ENCODE results near the gene IRF2BPL. TPM values are rescaled to one million over a fixed set of nuclear protein-coding genes. Genes with fewer than 3 reads are reported as not detected.

IRF2BPL gene
- total RNA-seq, 1 experiment from 2014 or later = 51.2 TPM

DNA sequence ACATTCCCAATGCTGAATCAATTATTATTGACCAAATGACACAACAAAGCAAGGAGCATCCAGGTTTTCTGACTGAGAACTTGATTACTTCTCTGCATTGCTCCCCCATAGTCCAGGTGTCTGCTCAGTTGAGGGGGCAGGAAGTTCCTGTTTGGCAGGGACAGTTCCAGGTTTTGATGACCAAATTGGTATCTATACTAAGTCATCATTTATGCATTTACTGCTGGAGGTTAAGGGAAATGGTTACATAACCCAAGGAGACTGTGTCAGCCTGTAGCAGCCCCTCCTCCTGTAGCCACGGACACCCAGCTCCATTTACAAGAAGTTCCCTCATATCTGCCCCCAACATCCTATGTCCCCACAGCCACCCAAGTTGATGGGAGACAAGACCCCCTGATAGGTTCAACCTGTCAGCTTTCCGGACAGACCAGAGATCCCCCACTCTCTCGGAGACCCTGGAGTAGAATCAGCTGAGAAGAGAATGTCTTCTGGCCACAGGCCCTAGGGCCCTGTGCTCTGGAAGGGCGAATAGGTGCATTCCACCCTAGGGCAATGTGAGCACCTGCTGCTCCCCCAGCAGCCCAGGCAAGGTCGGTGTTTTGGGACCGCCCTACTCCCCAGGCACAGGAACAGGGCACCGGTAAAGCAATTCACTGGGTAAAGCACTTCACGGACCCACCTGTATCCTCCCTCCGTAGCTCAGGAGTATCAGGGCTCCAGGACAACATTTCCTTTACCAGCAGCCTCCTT, 23.6 kb downstream of the IRF2BPL start:
- H3K9me3 ChIP-seq (ENCODE audit: low read depth, low read length, poor library complexity, severe bottlenecking) = no peaks in the 10 kb centered on the region
- no peak overlapping the region for H3K4me3 ChIP-seq (ENCODE audit: low read depth, low read length, poor library complexity, severe bottlenecking)
- no peak overlapping the region for H3K27ac ChIP-seq (ENCODE audit: low read depth, low read length, poor library complexity, severe bottlenecking)
- intact Hi-C loops (cut with micrococcal nuclease; ENCODE audit: unreplicated experiment) = no loop called here
- DNase-seq (ENCODE audit: low spot score) = no peak
- H3K4me1 ChIP-seq (ENCODE audit: insufficient read depth, low read length, poor library complexity, severe bottlenecking) = peaks cover 15% of the 10 kb centered on the region
- ChIA-PET CTCF (no interaction called here), POLR2A (ENCODE audit: low non-redundant PET) (no interaction called here)
- BruUV-seq (replicated peaks) = no TSS peak
- no peak for TF ChIP-seq EZH2 (IDR thresholded peaks at IDR 0.05; ENCODE audit: borderline replicate concordance, low read depth, low read length, poor library complexity, severe bottlenecking)
- TF ChIP-seq, protein P1, sequence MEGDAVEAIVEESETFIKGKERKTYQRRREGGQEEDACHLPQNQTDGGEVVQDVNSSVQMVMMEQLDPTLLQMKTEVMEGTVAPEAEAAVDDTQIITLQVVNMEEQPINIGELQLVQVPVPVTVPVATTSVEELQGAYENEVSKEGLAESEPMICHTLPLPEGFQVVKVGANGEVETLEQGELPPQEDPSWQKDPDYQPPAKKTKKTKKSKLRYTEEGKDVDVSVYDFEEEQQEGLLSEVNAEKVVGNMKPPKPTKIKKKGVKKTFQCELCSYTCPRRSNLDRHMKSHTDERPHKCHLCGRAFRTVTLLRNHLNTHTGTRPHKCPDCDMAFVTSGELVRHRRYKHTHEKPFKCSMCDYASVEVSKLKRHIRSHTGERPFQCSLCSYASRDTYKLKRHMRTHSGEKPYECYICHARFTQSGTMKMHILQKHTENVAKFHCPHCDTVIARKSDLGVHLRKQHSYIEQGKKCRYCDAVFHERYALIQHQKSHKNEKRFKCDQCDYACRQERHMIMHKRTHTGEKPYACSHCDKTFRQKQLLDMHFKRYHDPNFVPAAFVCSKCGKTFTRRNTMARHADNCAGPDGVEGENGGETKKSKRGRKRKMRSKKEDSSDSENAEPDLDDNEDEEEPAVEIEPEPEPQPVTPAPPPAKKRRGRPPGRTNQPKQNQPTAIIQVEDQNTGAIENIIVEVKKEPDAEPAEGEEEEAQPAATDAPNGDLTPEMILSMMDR (conservative IDR thresholded peaks at IDR 0.05; ENCODE audit: low read depth, low read length) = no peak
- no peaks in the 10 kb centered on the region for H3K27me3 ChIP-seq (replicated peaks; ENCODE audit: insufficient read depth, low read depth, low read length, poor library complexity)
- H3K36me3 ChIP-seq (ENCODE audit: insufficient read depth, low read length, poor library complexity, severe bottlenecking) = no peaks in the 10 kb centered on the region

DNA sequence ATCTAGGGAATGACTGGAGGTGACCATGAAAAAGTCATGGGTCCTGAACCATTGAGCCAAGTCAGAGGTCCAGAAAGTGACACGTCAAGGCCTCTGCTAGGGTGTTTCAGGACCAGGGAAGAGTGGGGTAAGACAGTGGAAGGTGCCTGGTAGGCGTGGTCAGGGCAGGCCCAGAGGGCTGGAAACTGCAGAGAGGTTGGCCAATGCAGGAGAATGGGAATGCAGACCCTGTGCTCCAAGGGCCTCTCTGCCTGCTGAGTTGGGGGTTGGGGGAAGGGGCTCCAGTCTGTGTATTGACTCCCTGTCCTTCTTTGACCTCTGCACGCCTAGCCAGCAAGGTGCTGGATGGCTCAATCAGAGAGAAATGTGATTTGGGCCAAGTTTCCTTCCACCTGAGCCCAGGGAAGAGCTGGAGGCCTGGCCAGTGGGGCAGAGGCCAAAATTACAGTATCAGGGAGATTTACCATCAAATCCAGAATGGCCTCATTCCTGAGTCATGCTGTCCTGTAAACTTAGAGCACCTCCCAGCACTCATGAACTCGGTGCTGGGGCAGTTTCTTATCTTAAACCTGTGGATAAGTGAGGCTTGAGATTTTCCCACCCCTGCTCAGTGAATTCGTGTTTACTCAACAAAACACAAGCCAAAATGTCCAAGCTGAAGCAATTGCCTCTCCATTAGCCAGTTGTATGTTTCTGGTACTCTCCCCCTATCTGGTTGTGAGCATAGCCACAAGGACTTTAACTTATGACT, 24.4 kb downstream of the IRF2BPL start:
- BruUV-seq (replicated peaks) = no TSS peak
- TF ChIP-seq, protein P1 (conservative IDR thresholded peaks at IDR 0.05; ENCODE audit: low read depth, low read length) = no peak
- no peak for TF ChIP-seq EZH2 (IDR thresholded peaks at IDR 0.05; ENCODE audit: borderline replicate concordance, low read depth, low read length, poor library complexity, severe bottlenecking)
- no peak for DNase-seq (ENCODE audit: low spot score)
- intact Hi-C loops (cut with micrococcal nuclease; ENCODE audit: unreplicated experiment) = no loop called here
- ChIA-PET CTCF (no interaction called here), POLR2A (ENCODE audit: low non-redundant PET) (interaction anchor here (0.6 kb wide), 1 partner anchor 85 kb away, joined by 7 read pairs; no protein-coding TSS in a partner anchor)
- Histone ChIP-seq H3K9me3 (ENCODE audit: low read depth, low read length, poor library complexity, severe bottlenecking) (no peaks in the 10 kb centered on the region), H3K4me1 (ENCODE audit: insufficient read depth, low read length, poor library complexity, severe bottlenecking) (peaks cover 15% of the 10 kb centered on the region), H3K36me3 (ENCODE audit: insufficient read depth, low read length, poor library complexity, severe bottlenecking) (no peaks in the 10 kb centered on the region), H3K4me3 (ENCODE audit: low read depth, low read length, poor library complexity, severe bottlenecking) (no peak overlapping the region), H3K27ac (ENCODE audit: low read depth, low read length, poor library complexity, severe bottlenecking) (no peak overlapping the region), H3K27me3 (replicated peaks; ENCODE audit: insufficient read depth, low read depth, low read length, poor library complexity) (no peaks in the 10 kb centered on the region)

GRCh38 chr14:77002889-77003288, 25.6 kb downstream of the IRF2BPL start:
- DNase-seq (ENCODE audit: low spot score) = no peak
- no peak overlapping the region for H3K4me3 ChIP-seq (ENCODE audit: low read depth, low read length, poor library complexity, severe bottlenecking)
- ChIA-PET POLR2A (ENCODE audit: low non-redundant PET) (no interaction called here), CTCF (no interaction called here)
- H3K9me3 ChIP-seq (ENCODE audit: low read depth, low read length, poor library complexity, severe bottlenecking) = no peaks in the 10 kb centered on the region
- BruUV-seq (replicated peaks) = no TSS peak
- H3K27me3 ChIP-seq (replicated peaks; ENCODE audit: insufficient read depth, low read depth, low read length, poor library complexity) = no peaks in the 10 kb centered on the region
- H3K4me1 ChIP-seq (ENCODE audit: insufficient read depth, low read length, poor library complexity, severe bottlenecking) = peaks cover 15% of the 10 kb centered on the region
- H3K27ac ChIP-seq (ENCODE audit: low read depth, low read length, poor library complexity, severe bottlenecking) = no peak overlapping the region
- H3K36me3 ChIP-seq (ENCODE audit: insufficient read depth, low read length, poor library complexity, severe bottlenecking) = no peaks in the 10 kb centered on the region
- TF ChIP-seq EZH2 (IDR thresholded peaks at IDR 0.05; ENCODE audit: borderline replicate concordance, low read depth, low read length, poor library complexity, severe bottlenecking) = no peak
- TF ChIP-seq, protein P1 (conservative IDR thresholded peaks at IDR 0.05; ENCODE audit: low read depth, low read length) = no peak
- intact Hi-C loops (cut with micrococcal nuclease; ENCODE audit: unreplicated experiment) = no loop called here

Measured in A673 (cell line).